Measurements from ENCODE around the gene LRRFIP2.

LRRFIP2 gene

GRCh38 chr3:37117548-37117947 is 56.8 kb downstream of the LRRFIP2 start:
- FAIRE-seq (no peak), DNase-seq (ENCODE audit: low spot score) (no peak)

GRCh38 chr3:37116998-37117397 is 57.4 kb downstream of the LRRFIP2 start:
- FAIRE-seq = no peak

GRCh38 chr3:37115446-37115845 is 58.9 kb downstream of the LRRFIP2 start:
- FAIRE-seq (no peak), DNase-seq (ENCODE audit: low spot score) (no peak)

More at GRCh38 chr3:37116998-37117397, 57.4 kb downstream of the LRRFIP2 start:
- DNase-seq (ENCODE audit: low spot score) = no peak

- peak; percentile 6 for DNase-seq (ENCODE audit: low spot score)
Measured at GRCh38 chr3:37114251-37115145, 59.9 kb downstream of the LRRFIP2 start.

GRCh38 chr3:37112987-37113386 is 61.4 kb downstream of the LRRFIP2 start:
- DNase-seq (ENCODE audit: low spot score) = no peak
- FAIRE-seq = no peak

More at GRCh38 chr3:37114251-37115145, 59.9 kb downstream of the LRRFIP2 start:
- FAIRE-seq = no peak

- FAIRE-seq = no peak
Measured at GRCh38 chr3:37111199-37111598, 63.2 kb downstream of the LRRFIP2 start.

GRCh38 chr3:37107846-37108245 is 66.5 kb downstream of the LRRFIP2 start:
- DNase-seq (ENCODE audit: low spot score) (no peak), FAIRE-seq (peak; percentile 44)

More at GRCh38 chr3:37111199-37111598, 63.2 kb downstream of the LRRFIP2 start:
- no peak for DNase-seq (ENCODE audit: low spot score)

GRCh38 chr3:37103103-37103808 is 71.1 kb downstream of the LRRFIP2 start:
- DNase-seq (ENCODE audit: low spot score) (no peak), FAIRE-seq (no peak)

GRCh38 chr3:37100411-37100810 is 74.0 kb downstream of the LRRFIP2 start:
- DNase-seq (ENCODE audit: low spot score) = no peak
- FAIRE-seq = no peak

- DNase-seq (ENCODE audit: low spot score) (no peak), FAIRE-seq (no peak)
Measured at GRCh38 chr3:37099469-37099868, 74.9 kb downstream of the LRRFIP2 start.

- FAIRE-seq = no peak
- DNase-seq (ENCODE audit: low spot score) = no peak
Measured at GRCh38 chr3:37098884-37099283, 75.5 kb downstream of the LRRFIP2 start.

GRCh38 chr3:37097776-37098175 is 76.6 kb downstream of the LRRFIP2 start:
- no peak for DNase-seq (ENCODE audit: low spot score)
- no peak for FAIRE-seq

- DNase-seq (ENCODE audit: low spot score) = no peak
- no peak for FAIRE-seq
Measured at GRCh38 chr3:37096975-37097374, 77.4 kb downstream of the LRRFIP2 start.

- FAIRE-seq (no peak), DNase-seq (ENCODE audit: low spot score) (peak; percentile 36)
Measured at GRCh38 chr3:37096288-37096687, 78.1 kb downstream of the LRRFIP2 start.

GRCh38 chr3:37094636-37095035 is 79.7 kb downstream of the LRRFIP2 start:
- FAIRE-seq (no peak), DNase-seq (ENCODE audit: low spot score) (no peak)

GRCh38 chr3:37093481-37093880 is 80.9 kb downstream of the LRRFIP2 start:
- no peak for DNase-seq (ENCODE audit: low spot score)
- no peak for FAIRE-seq

GRCh38 chr3:37092484-37092883 is 81.9 kb downstream of the LRRFIP2 start:
- FAIRE-seq (no peak), DNase-seq (ENCODE audit: low spot score) (no peak)

- FAIRE-seq = no peak
- DNase-seq (ENCODE audit: low spot score) = no peak
Measured at GRCh38 chr3:37087870-37088269, 86.5 kb downstream of the LRRFIP2 start.

- no peak for DNase-seq (ENCODE audit: low spot score)
- FAIRE-seq = no peak
Measured at GRCh38 chr3:37086918-37087317, 87.5 kb downstream of the LRRFIP2 start.

GRCh38 chr3:37082317-37082716 is 92.1 kb downstream of the LRRFIP2 start:
- no peak for FAIRE-seq
- no peak for DNase-seq (ENCODE audit: low spot score)

GRCh38 chr3:37075955-37076354 is 98.4 kb downstream of the LRRFIP2 start:
- FAIRE-seq = no peak

GRCh38 chr3:37074178-37074577 is 100.2 kb downstream of the LRRFIP2 start:
- DNase-seq (ENCODE audit: low spot score) (no peak), FAIRE-seq (no peak)

More at GRCh38 chr3:37075955-37076354, 98.4 kb downstream of the LRRFIP2 start:
- DNase-seq (ENCODE audit: low spot score) = no peak
